HG02610 (cell line): ENCODE data around the gene HSP90AA1.

Source experiments
- ATAC-seq: cut with Tn5 transposase; IDR thresholded peaks from one replicate; pipeline ENCODE4 v1.9.1; 2021; ENCODE audit warnings: mild to moderate bottlenecking, moderate library complexity; ENCODE audit not compliant: unreplicated experiment

HSP90AA1 gene

DNA sequence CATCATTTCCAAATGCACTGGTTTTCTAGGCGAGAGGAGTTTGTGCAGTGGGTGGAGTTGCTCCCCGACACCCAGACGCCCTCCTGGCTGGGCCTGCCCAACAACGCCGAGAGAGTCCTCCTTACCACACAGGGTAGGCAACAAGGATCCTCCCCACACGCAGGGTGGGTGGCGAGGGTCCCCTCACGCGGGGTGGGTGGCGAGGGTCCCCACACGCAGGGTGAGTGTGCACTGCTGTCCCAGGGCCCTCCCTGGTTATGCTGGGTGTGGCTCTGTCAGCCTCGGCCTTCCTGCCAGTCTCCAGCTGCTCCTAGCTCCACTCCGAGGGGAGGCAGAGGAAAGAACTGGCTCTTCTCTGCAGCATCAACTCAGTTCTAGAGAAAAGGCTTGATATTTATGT, 42.3 kb downstream of the HSP90AA1 start:
- ATAC-seq: no peak

DNA sequence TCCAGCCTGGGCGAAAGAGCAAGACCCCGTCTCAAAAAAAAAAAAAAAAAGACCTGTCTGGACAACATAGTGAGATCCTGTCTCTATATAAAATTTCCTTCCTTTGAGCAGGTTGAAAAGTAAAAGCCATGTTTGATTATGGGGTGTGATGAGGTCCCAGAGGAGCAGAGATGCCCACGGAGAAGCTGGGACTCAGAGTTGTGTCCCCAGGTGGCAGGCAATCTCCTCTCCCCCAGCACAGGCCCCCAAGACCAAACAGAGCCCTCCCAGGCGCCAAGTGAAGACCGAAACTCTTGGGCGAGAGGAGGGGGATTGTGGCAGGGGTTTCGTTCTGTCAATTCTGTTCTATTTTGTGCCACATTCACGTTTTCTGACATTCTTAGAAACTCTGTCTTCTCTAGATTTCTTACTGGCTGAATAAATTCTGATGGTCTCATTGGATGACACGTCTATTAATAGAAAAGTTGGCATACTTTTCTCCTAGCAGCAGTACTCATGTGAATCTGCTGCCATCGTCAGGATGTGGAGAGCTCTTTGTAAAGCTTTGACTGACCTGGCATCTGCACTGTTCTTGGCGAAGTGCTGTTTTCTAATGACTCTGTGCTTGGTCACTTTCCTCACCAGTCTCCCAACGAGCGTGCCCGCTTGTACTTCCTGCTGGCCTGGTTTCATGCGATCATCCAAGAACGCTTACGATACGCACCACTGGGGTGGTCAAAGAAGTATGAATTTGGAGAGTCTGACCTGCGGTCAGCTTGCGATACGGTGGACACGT, 43.4 kb downstream of the HSP90AA1 start:
- ATAC-seq: no peak

- no peak for ATAC-seq
Observed at GRCh38 chr14:102042699-102043098, 44.1 kb downstream of the HSP90AA1 start.

DNA sequence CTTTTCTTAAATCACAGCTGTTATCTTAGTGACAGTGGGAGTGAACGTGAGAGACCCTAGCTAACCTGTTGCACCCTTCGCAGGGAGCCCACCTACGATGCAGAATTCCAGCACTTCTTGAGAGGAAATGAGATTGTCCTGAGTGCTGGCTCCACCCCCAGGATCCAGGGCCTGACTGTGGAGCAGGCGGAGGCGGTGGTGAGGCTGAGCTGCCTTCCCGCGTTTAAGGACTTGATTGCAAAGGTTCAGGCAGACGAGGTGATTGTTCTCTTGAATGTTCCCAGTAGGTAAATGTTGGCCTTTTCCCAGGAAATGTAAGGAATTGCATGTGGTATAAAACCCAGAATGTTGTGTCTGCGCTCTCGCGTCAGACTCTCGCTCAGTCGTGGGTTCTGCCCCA, 46.7 kb downstream of the HSP90AA1 start:
- ATAC-seq: no peak

GRCh38 chr14:102039157-102039556, 47.7 kb downstream of the HSP90AA1 start:
- ATAC-seq: no peak

GRCh38 chr14:102037686-102038085, 49.2 kb downstream of the HSP90AA1 start:
- no peak for ATAC-seq

DNA sequence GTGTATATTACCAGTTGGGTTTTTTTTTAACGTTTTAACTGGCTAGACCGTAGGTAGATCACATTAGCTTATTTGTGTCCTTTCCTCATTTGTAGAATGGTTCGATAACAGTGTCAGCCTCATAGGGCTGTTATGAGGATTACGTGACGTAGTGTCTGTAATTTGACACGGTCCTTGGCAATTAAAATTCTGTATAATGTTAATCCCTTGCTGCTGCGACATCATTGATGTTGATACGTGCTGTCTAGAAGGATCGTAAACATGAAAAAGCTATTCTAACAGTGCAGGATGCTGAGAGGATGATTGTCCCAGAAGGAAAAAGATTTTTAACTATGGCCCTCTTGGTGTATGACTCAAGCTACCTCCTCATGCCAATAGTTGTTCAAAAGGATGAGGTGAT, 50.9 kb downstream of the HSP90AA1 start:
- no peak for ATAC-seq

DNA sequence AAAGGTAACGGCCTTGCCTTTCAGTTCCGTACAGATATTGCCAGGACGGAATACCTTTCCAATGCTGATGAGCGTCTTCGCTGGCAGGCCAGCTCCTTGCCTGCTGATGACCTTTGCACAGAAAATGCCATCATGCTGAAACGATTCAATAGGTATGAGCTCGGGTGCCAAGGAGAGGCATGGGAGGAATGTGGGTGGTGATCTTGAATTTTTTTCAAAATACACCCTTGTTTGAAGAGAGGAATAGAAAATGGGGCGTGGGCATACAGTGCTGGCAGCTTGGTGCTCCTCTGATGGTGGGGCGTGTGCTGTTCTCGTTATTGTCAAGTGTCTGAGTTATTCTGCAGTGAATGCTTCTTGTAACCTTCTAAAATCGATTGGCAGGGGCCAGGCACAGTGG, 52.5 kb downstream of the HSP90AA1 start:
- no peak for ATAC-seq

GRCh38 chr14:102033241-102033640, 53.6 kb downstream of the HSP90AA1 start:
- no peak for ATAC-seq
